ENCODE measurements around the gene DYNLL1. TPM values are rescaled to one million over a fixed set of nuclear protein-coding genes. Genes with fewer than 3 reads are reported as not detected.

Gene DYNLL1
- total and polyA plus RNA-seq, 2 donors (not counting 1 experiment from before 2014, with no cell fraction given), result 289 to 616 TPM

- H3K27me3 ChIP-seq (ENCODE audit: control insufficient read depth, insufficient read depth, low read length), result no peaks in the 10 kb centered on the region
- H4K20me1 ChIP-seq (ENCODE audit: control insufficient read depth, extremely low read depth, insufficient read depth, low read length), result peaks cover 12% of the 10 kb centered on the region
Measured at GRCh38 chr12:120532701-120533238, 36.9 kb downstream of the DYNLL1 start.

GRCh38 chr12:120534203-120534702 is 38.3 kb downstream of the DYNLL1 start, which contains the start of gene RNF10:
TSS of gene RNF10 (plus strand) at chr12:120534356. CDS start at chr12:120534812, 456 bp downstream.
- Histone ChIP-seq H3K4me2 (ENCODE audit: extremely low read depth, insufficient read depth, low read length) (peak within 1 kb of the TSS; percentile 97), H3K27ac (ENCODE audit: insufficient read depth, low read length) (peak within 1 kb of the TSS; percentile 89), H3K27me3 (ENCODE audit: control insufficient read depth, insufficient read depth, low read length) (no peaks in the 10 kb centered on the region), H3K4me3 (replicated peaks in 1 of 4; ENCODE audit: control extremely low read depth in 1 of 4, insufficient read depth in 1 of 4, low read depth in 3 of 4, low read length in 4 of 4) (peak within 1 kb of the TSS; percentile 90 to 92 (median 92)), H3K9ac (ENCODE audit: insufficient read depth, low read length) (peak within 1 kb of the TSS; percentile 94), H3K9me3 (ENCODE audit: control insufficient read depth, insufficient read depth, low read depth, low read length) (no peaks in the 10 kb centered on the region), H3K4me1 (ENCODE audit: control insufficient read depth, extremely low read depth, insufficient read depth, low read length) (peaks cover 13% of the 10 kb centered on the region), H3K36me3 (ENCODE audit: control insufficient read depth, insufficient read depth, low read length) (no peaks in the 10 kb centered on the region), H2AFZ (ENCODE audit: low read length) (peak within 1 kb of the TSS; percentile 58), H4K20me1 (ENCODE audit: control insufficient read depth, extremely low read depth, insufficient read depth, low read length) (peaks cover 12% of the 10 kb centered on the region), H3K79me2 (ENCODE audit: control insufficient read depth, insufficient read depth, low read length) (peaks cover 47% of the 10 kb centered on the region)
- peak; percentile 73 to 94 for DNase-seq (ENCODE audit: low read depth in 2 of 2)
- TF ChIP-seq CTCF (conservative IDR thresholded peaks at IDR 0.05 in 1 of 2, IDR thresholded peaks at IDR 0.05 in 1 of 2; ENCODE audit: low read depth in 1 of 2, low read length in 2 of 2) (no peak), EZH2 (IDR thresholded peaks at IDR 0.05; ENCODE audit: low read length, missing control alignments) (no peak)

More at GRCh38 chr12:120532701-120533238, 36.9 kb downstream of the DYNLL1 start:
- no peak for DNase-seq (ENCODE audit: low read depth in 2 of 2)
- Histone ChIP-seq H3K4me2 (ENCODE audit: extremely low read depth, insufficient read depth, low read length) (no peak overlapping the region), H3K79me2 (ENCODE audit: control insufficient read depth, insufficient read depth, low read length) (peaks cover 44% of the 10 kb centered on the region), H3K9me3 (ENCODE audit: control insufficient read depth, insufficient read depth, low read depth, low read length) (no peaks in the 10 kb centered on the region), H3K9ac (ENCODE audit: insufficient read depth, low read length) (no peak overlapping the region), H3K4me3 (replicated peaks in 1 of 4; ENCODE audit: control extremely low read depth in 1 of 4, insufficient read depth in 1 of 4, low read depth in 3 of 4, low read length in 4 of 4) (no peak overlapping the region), H3K36me3 (ENCODE audit: control insufficient read depth, insufficient read depth, low read length) (no peaks in the 10 kb centered on the region), H2AFZ (ENCODE audit: low read length) (no peak overlapping the region), H3K27ac (ENCODE audit: insufficient read depth, low read length) (no peak overlapping the region), H3K4me1 (ENCODE audit: control insufficient read depth, extremely low read depth, insufficient read depth, low read length) (peaks cover 9% of the 10 kb centered on the region)
- TF ChIP-seq EZH2 (IDR thresholded peaks at IDR 0.05; ENCODE audit: low read length, missing control alignments), result no peak
- no peak for TF ChIP-seq CTCF (conservative IDR thresholded peaks at IDR 0.05 in 1 of 2, IDR thresholded peaks at IDR 0.05 in 1 of 2; ENCODE audit: low read depth in 1 of 2, low read length in 2 of 2)

- H3K4me1 ChIP-seq (ENCODE audit: control insufficient read depth, extremely low read depth, insufficient read depth, low read length), result peaks cover 12% of the 10 kb centered on the region
- no peaks in the 10 kb centered on the region for H3K36me3 ChIP-seq (ENCODE audit: control insufficient read depth, insufficient read depth, low read length)
- no peaks in the 10 kb centered on the region for H3K9me3 ChIP-seq (ENCODE audit: control insufficient read depth, insufficient read depth, low read depth, low read length)
- peak overlapping the region; percentile 89 for H3K27ac ChIP-seq (ENCODE audit: insufficient read depth, low read length)
- H3K4me3 ChIP-seq (replicated peaks in 1 of 4; ENCODE audit: control extremely low read depth in 1 of 4, insufficient read depth in 1 of 4, low read depth in 3 of 4, low read length in 4 of 4), result peak overlapping the region; percentile 90 to 92 (median 92)
- peak; percentile 89 to 90 for DNase-seq (ENCODE audit: low read depth in 2 of 2)
- peak overlapping the region; percentile 20 for H2AFZ ChIP-seq (ENCODE audit: low read length)
- H3K27me3 ChIP-seq (ENCODE audit: control insufficient read depth, insufficient read depth, low read length), result no peaks in the 10 kb centered on the region
- TF ChIP-seq CTCF (conservative IDR thresholded peaks at IDR 0.05 in 1 of 2, IDR thresholded peaks at IDR 0.05 in 1 of 2; ENCODE audit: low read depth in 1 of 2, low read length in 2 of 2) (no peak), EZH2 (IDR thresholded peaks at IDR 0.05; ENCODE audit: low read length, missing control alignments) (no peak)
- peak overlapping the region; percentile 97 for H3K4me2 ChIP-seq (ENCODE audit: extremely low read depth, insufficient read depth, low read length)
- peaks cover 16% of the 10 kb centered on the region for H4K20me1 ChIP-seq (ENCODE audit: control insufficient read depth, extremely low read depth, insufficient read depth, low read length)
- peak overlapping the region; percentile 94 for H3K9ac ChIP-seq (ENCODE audit: insufficient read depth, low read length)
- H3K79me2 ChIP-seq (ENCODE audit: control insufficient read depth, insufficient read depth, low read length), result peaks cover 55% of the 10 kb centered on the region
Measured at GRCh38 chr12:120534703-120535655, 39.1 kb downstream of the DYNLL1 start.

All from fibroblast of lung (primary cell).